Measurements from ENCODE around the gene PCK1. TPM values are rescaled to one million over a fixed set of nuclear protein-coding genes. Genes with fewer than 3 reads are reported as not detected.

PCK1 gene
- total and polyA plus RNA-seq, 2 experiments from 2014 or later: not detected

DNA sequence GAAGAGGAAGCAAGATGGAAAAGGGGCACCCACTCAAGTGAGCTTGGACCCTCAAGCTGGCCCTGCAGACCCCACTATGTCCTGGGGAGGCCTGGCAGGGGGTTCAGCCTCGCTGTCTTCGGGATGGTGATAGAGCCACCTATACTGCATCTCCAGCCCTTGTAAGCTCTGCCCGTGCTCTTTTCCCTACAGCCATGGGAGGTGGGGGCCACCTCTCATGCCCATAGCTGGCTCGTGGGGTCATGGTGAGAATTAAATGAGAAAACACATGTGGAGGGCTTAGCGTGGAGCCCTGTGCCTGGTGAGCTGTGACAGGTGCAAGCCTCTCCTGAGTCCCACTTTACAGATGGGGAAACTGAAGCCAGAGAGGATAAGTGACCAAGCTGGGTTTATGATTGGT is 27.7 kb downstream of the PCK1 start (continued):
- TF ChIP-seq, protein P1, sequence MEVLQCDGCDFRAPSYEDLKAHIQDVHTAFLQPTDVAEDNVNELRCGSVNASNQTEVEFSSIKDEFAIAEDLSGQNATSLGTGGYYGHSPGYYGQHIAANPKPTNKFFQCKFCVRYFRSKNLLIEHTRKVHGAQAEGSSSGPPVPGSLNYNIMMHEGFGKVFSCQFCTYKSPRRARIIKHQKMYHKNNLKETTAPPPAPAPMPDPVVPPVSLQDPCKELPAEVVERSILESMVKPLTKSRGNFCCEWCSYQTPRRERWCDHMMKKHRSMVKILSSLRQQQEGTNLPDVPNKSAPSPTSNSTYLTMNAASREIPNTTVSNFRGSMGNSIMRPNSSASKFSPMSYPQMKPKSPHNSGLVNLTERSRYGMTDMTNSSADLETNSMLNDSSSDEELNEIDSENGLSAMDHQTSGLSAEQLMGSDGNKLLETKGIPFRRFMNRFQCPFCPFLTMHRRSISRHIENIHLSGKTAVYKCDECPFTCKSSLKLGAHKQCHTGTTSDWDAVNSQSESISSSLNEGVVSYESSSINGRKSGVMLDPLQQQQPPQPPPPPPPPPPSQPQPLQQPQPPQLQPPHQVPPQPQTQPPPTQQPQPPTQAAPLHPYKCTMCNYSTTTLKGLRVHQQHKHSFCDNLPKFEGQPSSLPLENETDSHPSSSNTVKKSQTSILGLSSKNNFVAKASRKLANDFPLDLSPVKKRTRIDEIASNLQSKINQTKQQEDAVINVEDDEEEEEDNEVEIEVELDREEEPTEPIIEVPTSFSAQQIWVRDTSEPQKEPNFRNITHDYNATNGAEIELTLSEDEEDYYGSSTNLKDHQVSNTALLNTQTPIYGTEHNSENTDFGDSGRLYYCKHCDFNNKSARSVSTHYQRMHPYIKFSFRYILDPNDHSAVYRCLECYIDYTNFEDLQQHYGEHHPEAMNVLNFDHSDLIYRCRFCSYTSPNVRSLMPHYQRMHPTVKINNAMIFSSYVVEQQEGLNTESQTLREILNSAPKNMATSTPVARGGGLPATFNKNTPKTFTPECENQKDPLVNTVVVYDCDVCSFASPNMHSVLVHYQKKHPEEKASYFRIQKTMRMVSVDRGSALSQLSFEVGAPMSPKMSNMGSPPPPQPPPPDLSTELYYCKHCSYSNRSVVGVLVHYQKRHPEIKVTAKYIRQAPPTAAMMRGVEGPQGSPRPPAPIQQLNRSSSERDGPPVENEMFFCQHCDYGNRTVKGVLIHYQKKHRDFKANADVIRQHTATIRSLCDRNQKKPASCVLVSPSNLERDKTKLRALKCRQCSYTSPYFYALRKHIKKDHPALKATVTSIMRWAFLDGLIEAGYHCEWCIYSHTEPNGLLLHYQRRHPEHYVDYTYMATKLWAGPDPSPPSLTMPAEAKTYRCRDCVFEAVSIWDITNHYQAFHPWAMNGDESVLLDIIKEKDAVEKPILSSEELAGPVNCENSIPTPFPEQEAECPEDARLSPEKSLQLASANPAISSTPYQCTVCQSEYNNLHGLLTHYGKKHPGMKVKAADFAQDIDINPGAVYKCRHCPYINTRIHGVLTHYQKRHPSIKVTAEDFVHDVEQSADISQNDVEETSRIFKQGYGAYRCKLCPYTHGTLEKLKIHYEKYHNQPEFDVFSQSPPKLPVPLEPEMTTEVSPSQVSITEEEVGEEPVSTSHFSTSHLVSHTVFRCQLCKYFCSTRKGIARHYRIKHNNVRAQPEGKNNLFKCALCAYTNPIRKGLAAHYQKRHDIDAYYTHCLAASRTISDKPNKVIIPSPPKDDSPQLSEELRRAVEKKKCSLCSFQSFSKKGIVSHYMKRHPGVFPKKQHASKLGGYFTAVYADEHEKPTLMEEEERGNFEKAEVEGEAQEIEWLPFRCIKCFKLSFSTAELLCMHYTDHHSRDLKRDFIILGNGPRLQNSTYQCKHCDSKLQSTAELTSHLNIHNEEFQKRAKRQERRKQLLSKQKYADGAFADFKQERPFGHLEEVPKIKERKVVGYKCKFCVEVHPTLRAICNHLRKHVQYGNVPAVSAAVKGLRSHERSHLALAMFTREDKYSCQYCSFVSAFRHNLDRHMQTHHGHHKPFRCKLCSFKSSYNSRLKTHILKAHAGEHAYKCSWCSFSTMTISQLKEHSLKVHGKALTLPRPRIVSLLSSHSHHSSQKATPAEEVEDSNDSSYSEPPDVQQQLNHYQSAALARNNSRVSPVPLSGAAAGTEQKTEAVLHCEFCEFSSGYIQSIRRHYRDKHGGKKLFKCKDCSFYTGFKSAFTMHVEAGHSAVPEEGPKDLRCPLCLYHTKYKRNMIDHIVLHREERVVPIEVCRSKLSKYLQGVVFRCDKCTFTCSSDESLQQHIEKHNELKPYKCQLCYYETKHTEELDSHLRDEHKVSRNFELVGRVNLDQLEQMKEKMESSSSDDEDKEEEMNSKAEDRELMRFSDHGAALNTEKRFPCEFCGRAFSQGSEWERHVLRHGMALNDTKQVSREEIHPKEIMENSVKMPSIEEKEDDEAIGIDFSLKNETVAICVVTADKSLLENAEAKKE (CRISPR knock-in tag; IDR thresholded peaks at IDR 0.05): no peak
- TF ChIP-seq, protein P2, sequence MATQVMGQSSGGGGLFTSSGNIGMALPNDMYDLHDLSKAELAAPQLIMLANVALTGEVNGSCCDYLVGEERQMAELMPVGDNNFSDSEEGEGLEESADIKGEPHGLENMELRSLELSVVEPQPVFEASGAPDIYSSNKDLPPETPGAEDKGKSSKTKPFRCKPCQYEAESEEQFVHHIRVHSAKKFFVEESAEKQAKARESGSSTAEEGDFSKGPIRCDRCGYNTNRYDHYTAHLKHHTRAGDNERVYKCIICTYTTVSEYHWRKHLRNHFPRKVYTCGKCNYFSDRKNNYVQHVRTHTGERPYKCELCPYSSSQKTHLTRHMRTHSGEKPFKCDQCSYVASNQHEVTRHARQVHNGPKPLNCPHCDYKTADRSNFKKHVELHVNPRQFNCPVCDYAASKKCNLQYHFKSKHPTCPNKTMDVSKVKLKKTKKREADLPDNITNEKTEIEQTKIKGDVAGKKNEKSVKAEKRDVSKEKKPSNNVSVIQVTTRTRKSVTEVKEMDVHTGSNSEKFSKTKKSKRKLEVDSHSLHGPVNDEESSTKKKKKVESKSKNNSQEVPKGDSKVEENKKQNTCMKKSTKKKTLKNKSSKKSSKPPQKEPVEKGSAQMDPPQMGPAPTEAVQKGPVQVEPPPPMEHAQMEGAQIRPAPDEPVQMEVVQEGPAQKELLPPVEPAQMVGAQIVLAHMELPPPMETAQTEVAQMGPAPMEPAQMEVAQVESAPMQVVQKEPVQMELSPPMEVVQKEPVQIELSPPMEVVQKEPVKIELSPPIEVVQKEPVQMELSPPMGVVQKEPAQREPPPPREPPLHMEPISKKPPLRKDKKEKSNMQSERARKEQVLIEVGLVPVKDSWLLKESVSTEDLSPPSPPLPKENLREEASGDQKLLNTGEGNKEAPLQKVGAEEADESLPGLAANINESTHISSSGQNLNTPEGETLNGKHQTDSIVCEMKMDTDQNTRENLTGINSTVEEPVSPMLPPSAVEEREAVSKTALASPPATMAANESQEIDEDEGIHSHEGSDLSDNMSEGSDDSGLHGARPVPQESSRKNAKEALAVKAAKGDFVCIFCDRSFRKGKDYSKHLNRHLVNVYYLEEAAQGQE (IDR thresholded peaks at IDR 0.05; ENCODE audit: unreplicated experiment): no peak
- TF ChIP-seq STAT1 (IDR thresholded peaks at IDR 0.05; ENCODE audit: unreplicated experiment) (no peak), EZH2 (IDR thresholded peaks at IDR 0.05; ENCODE audit: low read depth, unreplicated experiment) (no peak)

DNA sequence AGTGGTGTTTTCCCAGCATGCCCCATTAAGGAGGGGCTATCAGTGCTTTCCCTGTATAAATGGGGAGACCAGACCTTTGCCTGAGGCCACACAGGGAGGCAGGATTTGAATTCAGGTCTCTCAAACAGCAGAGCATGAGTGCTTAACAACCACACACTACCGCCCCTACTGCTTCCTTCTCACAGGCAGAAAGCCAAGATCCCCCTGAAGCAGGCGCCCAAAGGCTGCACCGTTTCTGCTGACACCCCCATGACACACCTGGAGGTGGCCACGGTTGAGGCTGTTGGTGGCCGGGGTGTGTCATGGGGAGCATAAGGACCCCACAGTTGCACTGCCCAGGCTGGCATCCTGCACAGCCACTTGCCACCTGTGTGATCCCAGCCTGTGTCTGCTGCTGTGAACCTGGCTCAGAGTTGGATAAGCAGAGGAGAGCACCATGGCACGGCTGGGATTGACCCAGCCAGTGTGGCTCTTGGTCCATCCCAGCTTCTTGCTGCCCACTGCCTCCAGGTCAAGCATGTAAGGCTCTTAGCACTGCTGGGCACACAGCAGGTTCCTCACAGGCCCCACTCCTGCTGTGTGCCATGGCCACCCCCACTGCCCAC is 28.3 kb downstream of the PCK1 start:
- peaks cover 10% of the 10 kb centered on the region for H3K27me3 Mint-ChIP-seq (ENCODE audit: insufficient read depth, low read depth, poor library complexity)
- TF ChIP-seq ZNF331 (CRISPR knock-in tag; IDR thresholded peaks at IDR 0.05; ENCODE audit: low read depth): no peak
- no peak for TF ChIP-seq NANOG (IDR thresholded peaks at IDR 0.05; ENCODE audit: borderline replicate concordance)
- TF ChIP-seq EZH2phosphoT487 (IDR thresholded peaks at IDR 0.05; ENCODE audit: unreplicated experiment): no peak
- TF ChIP-seq, protein P3, sequence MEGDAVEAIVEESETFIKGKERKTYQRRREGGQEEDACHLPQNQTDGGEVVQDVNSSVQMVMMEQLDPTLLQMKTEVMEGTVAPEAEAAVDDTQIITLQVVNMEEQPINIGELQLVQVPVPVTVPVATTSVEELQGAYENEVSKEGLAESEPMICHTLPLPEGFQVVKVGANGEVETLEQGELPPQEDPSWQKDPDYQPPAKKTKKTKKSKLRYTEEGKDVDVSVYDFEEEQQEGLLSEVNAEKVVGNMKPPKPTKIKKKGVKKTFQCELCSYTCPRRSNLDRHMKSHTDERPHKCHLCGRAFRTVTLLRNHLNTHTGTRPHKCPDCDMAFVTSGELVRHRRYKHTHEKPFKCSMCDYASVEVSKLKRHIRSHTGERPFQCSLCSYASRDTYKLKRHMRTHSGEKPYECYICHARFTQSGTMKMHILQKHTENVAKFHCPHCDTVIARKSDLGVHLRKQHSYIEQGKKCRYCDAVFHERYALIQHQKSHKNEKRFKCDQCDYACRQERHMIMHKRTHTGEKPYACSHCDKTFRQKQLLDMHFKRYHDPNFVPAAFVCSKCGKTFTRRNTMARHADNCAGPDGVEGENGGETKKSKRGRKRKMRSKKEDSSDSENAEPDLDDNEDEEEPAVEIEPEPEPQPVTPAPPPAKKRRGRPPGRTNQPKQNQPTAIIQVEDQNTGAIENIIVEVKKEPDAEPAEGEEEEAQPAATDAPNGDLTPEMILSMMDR (conservative IDR thresholded peaks at IDR 0.05; ENCODE audit: low read depth in 2 of 2): no peak
- TF ChIP-seq ZNF114 (CRISPR knock-in tag; IDR thresholded peaks at IDR 0.05): no peak

More for the DNA sequence above, 28.3 kb downstream of the PCK1 start:
- H3K27ac ChIP-seq (ENCODE audit: low read depth): no peak overlapping the region
- Mint-ChIP-seq H3K4me1 (no peaks in the 10 kb centered on the region; the same call in 2 of the 3 replicates), H3K9me3 (peaks cover 12% of the 10 kb centered on the region; the same call in 2 of the 3 replicates), H3K36me3 (ENCODE audit: low read depth) (no peaks in the 10 kb centered on the region), H3K27ac (no peak overlapping the region), H3K4me3 (no peak overlapping the region)
- H3F3A ChIP-seq (replicated peaks; ENCODE audit: low read depth): no peaks in the 10 kb centered on the region
- no peaks in the 10 kb centered on the region for H3K4me1 ChIP-seq (ENCODE audit: insufficient read depth)
- no peak for DNase-seq (ENCODE audit: low spot score)
- H3K4me2 ChIP-seq: no peak overlapping the region
- H3K79me2 ChIP-seq (replicated peaks; ENCODE audit: insufficient read depth): no peaks in the 10 kb centered on the region
- no peaks in the 10 kb centered on the region for H3K27me3 ChIP-seq (ENCODE audit: insufficient read depth)
- no peak for ATAC-seq
- no peaks in the 10 kb centered on the region for H3K36me3 ChIP-seq (ENCODE audit: insufficient read depth)
- no peaks in the 10 kb centered on the region for H4K20me1 ChIP-seq (replicated peaks; ENCODE audit: insufficient read depth)
- no peak overlapping the region for H2AFZ ChIP-seq
- no peaks in the 10 kb centered on the region for H3K9me2 ChIP-seq (ENCODE audit: insufficient read depth)
- no peak overlapping the region for H3K4me3 ChIP-seq
